ENCODE measurements around the gene PRR5.

GRCh38 chr22:44743247-44743646 lies 41.2 kb downstream of the PRR5 start:
- TF ChIP-seq CTCF (IDR thresholded peaks at IDR 0.05; ENCODE audit: low read depth, low read length): no peak
- TF ChIP-seq EZH2phosphoT487 (IDR thresholded peaks at IDR 0.05; ENCODE audit: low read depth): no peak

All from OCI-LY3 (cell line).